D341Med (cell line): ENCODE data around the gene CBLN3.

Experiments
- DNase-seq: peaks from one replicate; pipeline ENCODE4 v3.0.0; 2012; ENCODE audit warnings: low spot score

CBLN3 gene

DNA sequence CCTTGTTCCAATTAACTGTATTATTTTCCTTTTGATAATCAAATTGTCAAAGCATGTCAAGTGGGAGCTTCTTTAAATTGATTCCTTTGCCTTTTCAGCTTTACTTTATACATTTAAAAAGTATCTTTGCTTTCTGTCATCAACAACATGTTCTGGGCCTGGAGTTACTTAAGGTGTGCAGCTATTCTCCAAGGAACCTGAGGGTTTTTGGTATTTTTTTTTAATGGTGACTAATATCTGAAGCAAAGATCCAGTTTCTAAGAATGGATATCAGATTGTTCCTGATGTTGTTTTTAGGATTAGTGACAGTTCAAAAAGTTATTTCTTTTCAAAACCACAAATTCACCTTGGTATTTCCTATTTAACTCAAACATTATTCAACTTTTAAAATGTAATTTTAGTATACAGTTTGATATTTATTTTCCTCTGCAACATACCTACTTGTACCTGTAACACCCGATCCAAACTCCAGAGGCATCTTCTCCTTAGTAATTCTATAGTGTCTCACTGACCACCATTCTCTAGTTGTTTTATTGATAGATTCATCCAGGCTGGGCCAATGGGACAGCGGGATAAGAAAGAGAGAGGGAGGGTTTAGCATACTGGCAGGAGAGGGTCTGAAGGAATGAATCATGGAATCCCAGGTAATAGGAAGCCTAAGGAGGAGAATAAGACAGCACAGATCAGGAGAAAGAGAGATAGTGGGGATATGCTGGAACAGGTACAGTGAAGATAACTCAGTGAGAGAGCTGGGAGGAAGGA lies 3.1 kb downstream of the CBLN3 start:
- DNase-seq, result no peak

DNA sequence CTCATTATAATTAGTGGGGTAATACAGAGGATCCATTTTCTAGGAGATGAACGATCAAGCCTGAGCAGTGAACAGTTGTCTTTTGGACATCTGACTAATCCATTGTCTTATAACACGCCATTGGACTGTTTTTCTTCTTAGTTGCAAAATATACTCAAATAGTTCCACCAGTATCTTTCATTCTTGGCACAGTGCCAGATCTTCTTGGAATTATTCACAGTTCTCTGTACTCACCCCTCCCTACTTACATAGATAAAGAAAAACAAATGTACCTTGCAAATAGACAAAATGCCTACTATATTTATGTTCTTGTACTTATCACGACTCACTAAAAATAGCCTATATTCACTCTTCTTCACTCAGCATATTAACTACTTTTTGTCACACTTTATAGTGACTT lies 3.8 kb downstream of the CBLN3 start:
- no peak for DNase-seq

DNA sequence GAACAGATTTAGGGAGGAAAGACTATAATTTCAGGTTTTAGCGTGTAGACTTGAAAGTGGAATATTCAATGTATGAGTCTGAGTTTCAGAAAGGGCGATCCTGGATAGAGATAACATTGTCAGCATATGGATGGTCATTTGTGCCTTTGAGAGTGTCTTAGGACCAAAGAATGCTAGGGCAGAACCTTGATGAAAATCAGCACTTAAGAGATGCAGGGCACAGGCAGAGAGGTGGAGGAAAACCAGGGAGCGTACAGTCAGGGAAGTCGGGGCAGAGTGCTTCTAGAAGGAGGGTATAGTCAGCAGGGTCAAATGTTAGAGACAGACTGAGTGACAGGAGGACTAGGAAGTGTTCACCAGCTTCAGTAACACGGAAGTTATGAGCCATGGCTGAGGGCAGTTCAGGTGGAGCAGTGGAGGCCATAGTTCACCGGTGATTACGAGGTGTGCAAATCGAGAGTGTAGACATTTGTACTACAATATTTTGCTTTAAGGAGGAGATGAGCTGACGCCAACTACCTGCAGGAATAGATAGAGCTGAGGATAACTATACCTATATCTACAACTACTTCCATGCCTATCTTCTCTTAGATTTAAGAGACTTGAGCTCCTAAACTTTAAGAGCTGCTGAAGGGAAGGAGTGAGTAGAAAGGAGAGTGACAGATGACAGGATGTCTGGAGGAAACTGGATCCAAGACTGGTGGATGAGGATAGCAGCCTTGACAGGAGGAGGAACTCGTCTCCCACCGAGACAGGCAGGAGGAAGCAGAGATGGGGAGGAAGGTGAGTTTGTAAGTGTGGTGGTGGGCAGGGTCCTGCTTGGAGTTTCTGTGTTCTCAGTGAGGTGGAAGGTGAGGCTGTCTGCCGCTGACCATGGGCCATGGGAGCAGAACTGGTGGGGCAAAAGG lies 6.5 kb downstream of the CBLN3 start:
- no peak for DNase-seq

DNA sequence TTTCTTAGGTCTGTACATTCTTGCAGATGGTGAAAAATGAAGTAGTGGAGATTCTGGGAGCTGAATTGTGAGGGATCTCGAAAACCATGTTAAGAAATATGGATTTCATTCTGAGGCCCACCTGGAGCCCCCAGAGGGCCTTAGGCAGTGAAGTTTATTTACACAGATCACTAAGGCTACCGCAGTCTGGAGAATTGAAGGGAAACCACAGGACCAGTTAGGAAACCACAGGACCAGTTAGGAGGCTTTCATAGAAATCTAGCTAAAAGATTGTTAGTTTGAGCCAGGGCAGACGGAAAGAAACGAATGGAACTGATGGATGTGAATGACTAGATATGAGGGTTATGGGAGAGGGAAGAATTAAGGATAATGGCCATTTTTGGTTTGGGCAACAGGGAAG lies 7.2 kb downstream of the CBLN3 start:
- DNase-seq, result no peak

DNA sequence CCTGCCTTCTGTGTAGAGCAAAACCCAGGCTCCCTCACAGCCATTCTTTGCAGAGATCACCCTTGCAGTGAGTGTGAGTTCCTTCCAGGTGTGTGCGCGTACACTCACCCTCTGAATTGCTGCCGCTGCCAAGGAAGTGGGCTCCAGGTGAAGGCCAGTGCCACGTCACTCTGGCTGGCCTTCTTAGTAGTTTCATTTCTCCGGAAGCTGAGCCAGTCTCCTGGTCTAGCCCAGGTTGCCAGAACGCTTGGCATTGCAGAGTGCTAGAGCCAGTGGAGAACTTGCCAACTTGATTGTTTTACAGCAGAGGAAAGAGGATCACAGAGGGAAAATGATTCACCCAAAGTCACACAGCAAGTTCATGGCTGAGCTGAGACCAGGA lies 11.0 kb downstream of the CBLN3 start:
- DNase-seq, result no peak

DNA sequence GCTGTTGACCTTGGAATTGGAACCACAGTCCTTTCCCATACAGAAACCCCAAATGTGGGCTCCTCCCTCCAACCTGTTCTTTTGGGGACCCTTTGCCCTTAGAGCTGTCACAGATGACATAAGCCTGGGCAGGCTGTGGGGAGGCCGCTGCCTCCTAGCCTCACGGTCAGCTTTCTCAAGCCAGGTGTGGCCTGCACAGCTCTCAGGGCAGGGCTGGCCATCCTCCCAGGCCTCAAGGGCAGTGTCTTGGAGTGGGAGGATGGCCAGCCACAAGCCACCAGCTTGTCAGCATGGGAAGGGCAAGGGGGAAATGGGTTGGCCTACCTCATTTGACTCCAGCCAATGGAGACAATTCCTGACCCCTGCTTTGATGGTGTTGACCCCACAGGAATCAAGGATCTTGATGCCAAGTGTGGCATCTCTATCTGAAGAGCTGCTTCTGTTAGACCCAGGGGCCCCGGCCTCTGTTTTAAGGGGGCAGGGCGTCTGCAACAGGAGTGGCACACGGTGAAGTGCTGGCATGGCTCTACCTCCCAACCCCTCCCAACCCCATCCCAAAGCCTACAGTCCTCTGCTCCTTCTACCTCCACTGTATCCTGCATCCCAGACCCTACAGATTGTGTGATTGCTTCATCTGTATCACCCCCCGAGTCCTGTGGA lies 11.5 kb downstream of the CBLN3 start:
- no peak for DNase-seq

DNA sequence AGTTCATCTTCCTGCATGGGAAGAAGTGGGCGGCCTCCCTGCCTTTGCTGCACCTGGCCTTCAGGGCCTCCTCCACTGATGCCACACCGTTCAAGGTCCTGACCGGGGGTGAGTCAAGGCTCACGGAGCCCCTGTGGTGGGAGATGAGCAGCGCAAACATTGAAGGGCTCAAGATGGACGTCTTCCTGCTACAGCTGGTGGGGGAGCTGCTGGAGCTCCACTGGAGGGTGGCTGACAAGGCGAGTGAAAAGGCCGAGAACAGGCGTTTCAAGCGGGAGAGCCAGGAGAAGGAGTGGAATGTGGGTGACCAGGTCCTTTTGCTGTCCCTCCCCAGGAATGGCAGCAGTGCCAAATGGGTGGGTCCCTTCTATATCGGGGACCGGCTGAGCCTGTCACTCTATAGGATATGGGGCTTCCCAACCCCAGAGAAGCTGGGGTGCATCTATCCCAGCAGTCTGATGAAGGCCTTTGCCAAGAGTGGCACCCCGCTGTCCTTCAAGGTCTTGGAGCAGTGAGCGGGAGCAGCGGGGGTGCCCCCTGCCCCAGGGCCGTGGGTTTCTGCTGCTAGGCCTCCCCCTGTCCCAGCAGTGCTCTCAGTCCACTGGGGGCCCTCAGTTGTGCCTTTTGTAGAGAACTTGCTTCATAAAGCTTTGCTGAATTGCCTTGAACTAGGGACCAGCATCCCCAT lies 12.4 kb downstream of the CBLN3 start:
- DNase-seq, result no peak

DNA sequence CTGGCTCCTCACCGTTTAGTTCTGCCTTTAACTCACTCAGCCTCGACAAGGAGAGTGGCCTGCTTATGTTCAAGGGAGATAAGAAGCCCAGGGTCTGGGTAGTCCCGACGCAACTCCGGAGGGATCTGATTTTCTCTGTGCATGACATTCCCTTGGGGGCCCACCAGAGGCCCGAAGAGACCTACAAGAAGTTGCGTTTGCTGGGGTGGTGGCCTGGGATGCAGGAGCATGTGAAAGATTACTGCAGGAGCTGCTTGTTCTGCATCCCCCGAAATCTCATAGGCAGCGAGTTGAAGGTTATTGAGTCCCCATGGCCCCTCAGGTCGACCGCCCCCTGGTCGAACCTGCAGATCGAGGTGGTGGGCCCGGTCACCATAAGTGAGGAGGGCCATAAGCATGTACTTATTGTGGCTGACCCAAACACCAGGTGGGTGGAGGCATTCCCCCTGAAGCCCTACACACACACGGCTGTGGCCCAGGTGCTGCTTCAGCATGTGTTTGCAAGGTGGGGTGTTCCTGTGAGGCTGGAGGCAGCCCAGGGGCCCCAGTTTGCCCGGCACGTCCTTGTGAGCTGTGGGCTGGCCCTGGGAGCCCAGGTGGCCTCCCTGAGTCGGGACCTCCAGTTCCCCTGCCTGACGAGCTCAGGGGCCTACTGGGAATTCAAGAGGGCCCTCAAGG lies 13.1 kb downstream of the CBLN3 start:
- DNase-seq, result no peak

DNA sequence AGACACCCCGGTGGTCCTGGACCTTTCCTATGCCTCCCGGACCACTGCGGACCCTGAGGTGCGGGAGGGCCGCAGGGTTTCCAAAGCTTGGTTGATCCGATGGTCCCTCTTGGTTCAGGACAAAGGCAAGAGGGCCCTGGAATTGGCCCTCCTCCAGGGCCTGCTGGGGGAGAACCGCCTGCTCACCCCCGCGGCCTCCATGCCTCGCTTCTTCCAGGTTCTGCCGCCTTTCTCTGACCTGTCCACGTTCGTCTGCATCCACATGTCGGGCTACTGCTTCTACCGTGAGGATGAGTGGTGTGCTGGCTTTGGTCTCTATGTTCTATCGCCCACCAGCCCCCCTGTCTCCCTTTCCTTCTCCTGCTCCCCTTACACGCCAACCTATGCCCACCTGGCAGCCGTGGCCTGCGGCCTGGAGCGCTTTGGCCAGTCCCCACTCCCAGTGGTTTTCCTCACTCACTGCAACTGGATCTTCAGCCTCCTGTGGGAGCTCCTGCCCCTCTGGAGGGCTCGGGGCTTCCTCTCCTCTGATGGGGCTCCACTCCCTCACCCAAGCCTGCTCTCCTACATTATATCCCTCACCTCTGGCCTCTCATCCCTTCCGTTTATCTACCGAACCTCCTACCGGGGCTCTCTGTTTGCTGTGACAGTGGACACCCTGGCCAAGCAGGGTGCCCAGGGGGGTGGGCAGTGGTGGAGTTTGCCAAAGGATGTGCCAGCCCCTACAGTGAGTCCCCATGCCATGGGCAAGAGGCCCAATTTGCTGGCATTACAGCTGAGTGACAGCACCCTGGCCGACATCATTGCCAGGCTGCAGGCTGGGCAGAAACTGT lies 13.8 kb downstream of the CBLN3 start:
- DNase-seq, result no peak

DNA sequence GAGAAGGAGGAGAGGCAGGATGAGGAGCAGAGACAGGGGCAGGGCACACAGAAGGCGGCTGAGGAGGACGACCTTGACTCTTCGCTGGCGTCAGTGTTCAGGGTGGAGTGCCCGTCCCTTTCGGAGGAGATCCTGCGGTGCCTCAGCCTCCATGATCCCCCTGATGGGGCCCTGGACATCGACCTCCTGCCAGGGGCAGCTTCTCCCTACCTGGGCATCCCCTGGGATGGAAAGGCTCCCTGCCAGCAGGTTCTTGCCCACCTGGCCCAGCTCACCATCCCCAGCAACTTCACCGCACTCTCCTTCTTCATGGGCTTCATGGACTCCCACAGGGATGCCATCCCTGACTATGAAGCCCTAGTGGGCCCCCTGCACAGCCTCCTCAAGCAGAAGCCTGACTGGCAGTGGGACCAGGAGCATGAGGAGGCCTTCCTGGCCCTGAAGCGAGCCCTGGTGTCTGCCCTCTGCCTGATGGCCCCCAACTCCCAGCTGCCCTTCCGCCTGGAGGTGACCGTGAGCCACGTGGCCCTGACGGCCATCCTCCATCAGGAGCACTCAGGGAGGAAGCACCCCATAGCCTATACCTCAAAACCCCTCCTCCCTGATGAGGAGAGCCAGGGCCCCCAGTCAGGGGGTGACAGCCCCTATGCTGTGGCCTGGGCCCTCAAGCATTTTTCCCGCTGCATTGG lies 14.6 kb downstream of the CBLN3 start:
- DNase-seq, result no peak

DNA sequence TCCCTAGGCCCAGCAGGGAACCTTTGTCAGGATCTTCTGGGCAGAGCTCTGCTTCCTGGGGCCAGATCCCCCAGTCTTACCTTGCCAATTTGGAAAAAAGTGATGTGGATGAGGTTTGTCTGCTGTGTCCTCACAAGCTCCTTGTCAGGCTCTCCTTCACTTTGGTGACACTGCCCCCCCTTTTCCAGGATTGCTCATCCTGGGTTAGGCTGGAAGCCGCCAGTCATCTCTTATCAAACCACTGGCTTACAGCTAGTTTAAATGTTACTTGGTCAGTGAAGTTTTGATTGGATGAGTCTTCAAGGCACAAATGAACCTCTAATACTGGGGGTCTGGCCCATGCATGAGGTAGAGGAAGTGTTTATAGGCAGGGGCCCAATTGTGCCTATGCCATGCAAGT lies 15.4 kb downstream of the CBLN3 start:
- DNase-seq, result no peak

DNA sequence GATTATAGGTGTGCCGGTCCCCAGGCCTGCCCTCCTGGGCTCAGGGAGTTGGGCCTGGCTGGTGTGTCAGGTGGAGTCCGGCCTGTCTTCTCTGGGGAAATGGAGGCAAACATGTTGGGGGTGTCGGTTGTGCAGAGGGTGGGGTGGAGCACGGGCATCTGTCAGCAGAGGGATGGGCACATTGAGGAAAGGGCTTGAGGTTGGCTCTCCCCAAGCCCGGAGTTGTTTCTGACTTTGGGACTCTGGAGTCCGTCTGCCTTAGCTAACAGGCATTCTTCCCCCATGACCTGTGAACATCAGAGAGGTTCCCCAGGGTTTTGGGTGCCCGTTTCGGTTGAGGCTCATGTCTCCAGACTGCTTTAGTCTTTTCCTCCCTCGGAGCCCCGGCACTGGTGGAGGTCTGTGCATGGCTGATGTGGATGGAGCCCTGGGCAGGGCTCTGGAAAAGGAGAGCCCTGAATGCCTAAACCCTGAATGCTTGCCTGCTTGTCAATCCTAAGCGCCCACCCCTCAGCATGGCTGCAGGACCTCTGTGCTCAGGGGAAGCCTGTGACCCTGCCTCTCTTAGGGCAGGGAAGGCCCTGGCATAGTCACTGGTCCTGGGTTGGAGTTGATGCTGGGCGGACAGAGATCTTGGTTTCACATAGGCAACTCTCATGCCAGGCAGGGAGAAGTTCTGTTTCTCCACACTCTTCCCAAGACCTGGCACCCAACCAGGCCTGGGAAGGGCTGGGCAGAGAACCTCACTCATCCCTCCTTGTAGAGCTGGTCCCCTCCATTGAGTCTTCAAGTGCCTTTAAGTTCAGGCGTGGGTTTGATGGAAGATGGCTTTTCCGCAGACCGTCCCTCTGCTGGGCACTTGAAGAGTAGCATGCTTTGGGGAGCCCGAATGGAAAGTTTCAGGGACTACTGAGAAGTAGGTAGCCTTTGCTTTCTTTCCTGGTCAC lies 17.8 kb downstream of the CBLN3 start:
- DNase-seq, result peak; percentile 71

DNA sequence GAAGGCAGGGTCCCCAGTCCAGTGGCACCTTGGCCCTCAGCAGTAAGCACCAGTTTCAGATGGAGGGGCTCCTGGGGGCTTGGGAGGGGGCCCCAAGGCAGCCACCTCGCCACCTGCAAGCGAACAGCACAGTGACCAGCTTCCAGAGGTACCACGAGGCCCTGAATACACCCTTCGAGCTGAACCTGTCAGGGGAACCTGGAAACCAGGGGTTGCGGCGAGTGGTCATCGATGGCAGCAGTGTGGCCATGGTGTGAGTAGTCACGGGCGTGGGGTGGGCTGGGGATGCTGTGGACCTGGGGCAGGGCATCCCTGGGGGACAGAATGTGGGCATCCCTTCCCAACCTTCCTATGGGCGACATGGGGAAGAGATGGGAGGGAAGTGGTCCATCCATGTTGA lies 19.5 kb downstream of the CBLN3 start:
- no peak for DNase-seq

DNA sequence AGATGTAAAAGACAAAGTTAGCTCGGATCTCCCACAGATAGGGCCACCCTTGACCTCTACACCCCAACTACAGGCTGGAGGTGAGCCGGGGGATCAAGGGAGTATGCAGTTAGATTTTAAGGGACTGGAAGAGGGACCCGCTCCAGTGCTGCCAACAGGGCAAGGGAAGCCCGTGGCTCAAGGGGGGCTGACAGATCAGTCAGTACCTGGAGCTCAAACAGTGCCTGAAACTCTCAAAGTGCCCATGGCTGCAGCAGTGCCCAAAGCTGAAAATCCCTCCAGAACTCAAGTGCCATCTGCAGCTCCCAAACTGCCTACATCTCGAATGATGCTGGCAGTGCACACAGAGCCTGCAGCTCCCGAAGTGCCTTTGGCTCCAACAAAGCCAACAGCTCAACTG lies 20.3 kb downstream of the CBLN3 start:
- DNase-seq, result no peak

DNA sequence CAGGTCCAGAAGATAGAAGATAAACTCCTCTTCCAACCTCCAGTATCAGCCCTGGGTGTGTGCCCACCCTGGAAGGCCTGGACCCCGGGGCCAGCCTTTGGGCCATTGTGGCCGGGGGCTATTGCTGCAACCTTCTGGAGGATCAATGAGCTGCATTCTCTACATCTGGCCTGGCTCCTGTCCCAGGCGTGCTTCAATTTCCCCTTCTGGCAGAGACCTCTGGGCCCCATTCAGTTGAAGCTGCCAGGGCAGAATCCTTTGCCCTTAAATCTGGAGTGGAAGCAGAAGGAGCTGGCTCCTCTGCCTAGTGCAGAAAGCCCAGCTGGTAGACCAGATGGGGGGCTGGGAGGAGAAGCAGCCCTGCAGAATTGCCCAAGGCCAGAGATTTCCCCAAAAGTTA lies 20.7 kb downstream of the CBLN3 start:
- DNase-seq, result no peak

DNA sequence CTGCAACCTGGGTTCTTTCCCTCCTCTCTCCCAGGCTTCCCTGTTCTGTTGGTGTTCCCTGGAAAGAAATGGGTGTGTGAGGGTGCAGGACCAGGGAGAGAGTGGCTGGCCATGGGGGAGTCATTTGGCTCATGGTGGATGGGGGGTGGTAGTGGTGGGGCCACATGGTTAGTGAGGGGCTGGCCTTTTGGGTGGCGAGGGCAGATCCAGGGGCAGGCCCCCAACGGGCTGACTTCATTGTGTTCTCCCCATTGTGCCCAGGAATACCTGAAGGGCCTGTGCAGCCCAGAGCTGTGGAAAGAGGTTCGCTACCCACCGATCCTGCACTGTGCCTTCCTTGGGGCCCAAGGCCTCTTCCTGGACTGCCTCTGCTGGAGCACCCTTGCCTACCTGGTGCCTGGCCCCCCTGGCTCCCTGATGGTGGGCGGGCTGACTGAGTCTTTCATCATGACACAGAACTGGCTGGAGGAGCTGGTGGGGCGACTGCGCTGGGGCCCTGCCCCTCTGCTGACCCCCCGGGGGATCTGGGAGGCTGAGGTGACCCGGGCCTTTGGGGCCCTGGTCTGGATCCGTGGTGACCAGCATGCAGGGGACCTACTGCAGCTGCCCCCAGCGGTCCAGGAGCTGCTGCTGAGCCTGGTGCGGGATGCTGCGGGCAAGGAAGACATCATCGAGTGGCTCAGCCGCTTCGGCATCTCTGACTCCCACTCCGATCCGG lies 21.7 kb downstream of the CBLN3 start:
- no peak for DNase-seq

DNA sequence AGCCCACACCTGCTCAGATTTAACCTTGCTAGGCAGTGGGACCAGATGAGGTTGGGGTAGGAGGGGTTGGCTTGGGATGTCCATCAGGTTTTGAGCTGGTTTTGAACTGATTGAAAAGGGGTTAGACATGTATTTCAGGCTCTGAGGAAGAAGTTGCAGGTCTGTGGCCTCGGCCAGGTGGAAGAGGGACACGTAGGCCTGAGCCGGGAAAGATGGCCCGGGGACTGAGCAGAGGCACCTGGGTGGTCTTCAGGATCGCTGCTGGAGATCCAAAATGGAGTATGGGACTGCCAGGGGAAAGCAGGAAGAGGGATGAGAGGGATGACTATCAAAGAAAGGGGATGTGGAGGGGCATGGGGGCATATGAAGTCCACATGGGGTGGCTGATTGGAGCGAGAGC lies 23.1 kb downstream of the CBLN3 start:
- no peak for DNase-seq

DNA sequence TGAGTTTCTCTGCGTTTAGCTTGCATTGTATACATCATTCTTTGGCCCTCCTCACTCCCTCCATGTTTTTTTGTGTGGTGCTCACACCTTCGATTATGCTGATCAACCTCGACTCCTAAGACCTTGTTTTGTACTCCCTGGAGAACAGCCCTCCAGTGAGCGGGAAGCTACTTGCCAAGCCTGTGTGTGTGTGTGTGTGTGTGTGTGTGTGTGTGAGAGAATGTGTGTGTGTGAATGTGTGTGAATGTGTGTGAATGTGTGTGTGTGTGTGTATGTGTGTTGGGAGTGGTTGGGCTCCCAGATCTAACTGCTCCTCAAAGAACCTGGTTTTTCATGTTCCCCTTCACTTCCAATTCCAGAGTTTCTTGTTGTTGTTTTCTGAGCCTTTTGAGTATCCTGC lies 24.7 kb downstream of the CBLN3 start:
- DNase-seq, result no peak
